Erythroblast (primary cell): Measurements from ENCODE around the gene DDIAS.

ENCODE experiments used
- GATA1 ChIP-seq: IDR thresholded peaks from 2 replicates; pipeline ENCODE4 v1.6.1; 2011; ENCODE audit warnings: low read depth, mild to moderate bottlenecking, control low read depth, low read length, moderate library complexity
- POLR2A ChIP-seq: IDR thresholded peaks from 2 replicates; pipeline ENCODE4 v1.6.1; 2011; ENCODE audit warnings: mild to moderate bottlenecking, low read length

- TF ChIP-seq POLR2A (no peak), GATA1 (no peak)
Measured at GRCh38 chr11:82863209-82863608, 38.3 kb upstream of the DDIAS start.
